ENCODE results near the gene ZNF584. TPM values are rescaled to one million over a fixed set of nuclear protein-coding genes. Genes with fewer than 3 reads are reported as not detected.
A peak's percentile ranks its signal among the peaks of the same experiment; 100 is the strongest.

ZNF584 gene
- polyA plus RNA-seq, 1 donor from 2014 or later = 29.6 TPM

DNA sequence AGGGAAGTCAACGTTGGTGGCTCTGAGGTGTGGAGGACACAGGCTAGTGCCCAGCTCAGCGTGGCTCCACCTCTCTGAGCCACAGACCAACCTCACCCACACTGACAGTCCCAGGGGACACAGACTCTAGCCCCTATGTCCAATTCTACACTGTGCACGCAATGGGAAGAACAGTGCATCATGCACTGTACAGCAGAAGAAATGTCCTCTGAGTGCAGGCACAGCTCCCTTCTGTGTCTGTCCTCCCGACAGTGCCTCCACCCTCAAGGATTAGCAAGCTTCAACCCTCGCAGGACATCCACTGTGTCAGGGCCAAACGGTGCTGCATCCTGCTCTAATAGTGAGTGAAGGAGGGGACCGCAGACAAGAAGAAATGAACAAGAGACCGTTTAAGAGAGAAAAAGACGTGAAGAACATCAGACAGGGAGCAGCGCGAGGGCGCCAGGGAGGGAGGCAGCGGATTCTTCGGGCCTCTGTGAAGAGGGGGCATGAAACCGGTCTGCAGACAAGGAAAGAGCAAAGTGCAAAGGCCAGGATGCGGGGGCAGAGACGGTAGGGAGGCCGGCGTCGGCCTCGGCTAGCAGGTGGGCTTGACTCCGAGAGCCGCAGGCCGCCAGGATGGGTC lies 28.3 kb upstream of the ZNF584 start:
- Histone ChIP-seq H2AFZ (ENCODE audit: low read depth, low read length) (peak overlapping the region; percentile 85), H3K36me3 (ENCODE audit: insufficient read depth, low read length) (no peaks in the 10 kb centered on the region), H4K20me1 (ENCODE audit: insufficient read depth) (no peaks in the 10 kb centered on the region), H3K27ac (ENCODE audit: low read length) (peak overlapping the region; percentile 93), H3K4me3 (ENCODE audit: low read length) (peak overlapping the region; percentile 78), H3K79me2 (replicated peaks; ENCODE audit: insufficient read depth, low read length) (no peaks in the 10 kb centered on the region), H3K9ac (ENCODE audit: low read length) (peak overlapping the region; percentile 89), H3K4me2 (ENCODE audit: low read length) (peak overlapping the region; percentile 95), H3K9me2 (ENCODE audit: insufficient read depth, low read length) (no peaks in the 10 kb centered on the region), H3K9me3 (ENCODE audit: low read length) (no peaks in the 10 kb centered on the region), H3K27me3 (ENCODE audit: insufficient read depth, low read depth, low read length) (no peaks in the 10 kb centered on the region), H3F3A (ENCODE audit: insufficient read depth, low read length, poor library complexity, severe bottlenecking) (no peaks in the 10 kb centered on the region)
- TF ChIP-seq TAF1 (IDR thresholded peaks at IDR 0.05; ENCODE audit: low read depth) (no peak), RAD21 (conservative IDR thresholded peaks at IDR 0.05) (peak; percentile 35)

DNA sequence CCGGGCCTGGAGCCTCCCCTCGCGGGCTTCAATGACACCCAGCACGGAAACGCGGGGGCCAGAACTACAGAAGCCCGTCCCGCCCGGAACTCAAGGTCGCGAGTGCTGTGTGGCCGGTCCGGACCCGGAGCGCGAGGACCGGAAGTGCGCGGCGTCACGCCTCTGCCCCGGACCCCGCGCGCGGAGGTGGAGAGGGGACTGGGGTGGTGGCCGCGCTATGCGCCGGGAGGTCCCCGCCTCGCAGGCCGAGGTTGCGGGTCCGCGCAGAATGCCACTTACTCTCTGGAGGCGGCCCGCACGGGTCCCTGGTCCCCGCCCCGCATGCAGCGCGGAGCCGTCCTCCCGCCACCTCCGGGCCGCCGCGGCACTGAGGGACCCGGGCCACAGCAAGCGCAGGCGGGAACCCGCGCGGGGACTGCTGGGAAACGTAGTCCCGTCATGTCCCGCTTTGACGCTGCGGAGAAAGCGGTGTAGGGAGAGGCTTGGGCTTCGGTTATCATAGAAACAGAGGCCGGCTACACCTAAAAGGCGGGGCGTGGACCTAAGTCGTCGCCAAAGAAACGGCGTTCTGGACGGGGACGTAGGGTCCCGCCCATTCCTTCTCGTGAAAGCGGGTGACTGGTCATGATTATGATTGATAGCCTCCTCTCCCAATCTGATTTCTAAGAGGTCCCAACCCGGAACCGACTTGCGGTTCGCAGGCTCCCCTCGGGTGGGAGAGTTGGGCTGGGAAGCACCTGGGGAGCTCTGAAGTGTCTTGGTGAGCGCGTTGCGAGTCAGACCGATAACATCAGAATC lies 27.6 kb upstream of the ZNF584 start, which contains the start of gene ZNF837:
Gene ZNF837 (minus strand): TSS at position 369 of the 798 bp plus-strand sequence. CDS start 11,698 bp downstream, outside the sequence.
- no peaks in the 10 kb centered on the region for H3K27me3 ChIP-seq (ENCODE audit: insufficient read depth, low read depth, low read length)
- no peaks in the 10 kb centered on the region for H3K36me3 ChIP-seq (ENCODE audit: insufficient read depth, low read length)
- H4K20me1 ChIP-seq (ENCODE audit: insufficient read depth) = no peaks in the 10 kb centered on the region
- H2AFZ ChIP-seq (ENCODE audit: low read depth, low read length) = peak within 1 kb of the TSS; percentile 85
- H3K4me3 ChIP-seq (ENCODE audit: low read length) = peak within 1 kb of the TSS; percentile 78
- peaks cover under 1% of the 10 kb centered on the region for H3F3A ChIP-seq (ENCODE audit: insufficient read depth, low read length, poor library complexity, severe bottlenecking)
- TF ChIP-seq RAD21 (conservative IDR thresholded peaks at IDR 0.05) (peak; percentile 34), EZH2 (IDR thresholded peaks at IDR 0.05; ENCODE audit: borderline replicate concordance, insufficient read depth, low read length, poor library complexity, severe bottlenecking) (no peak), SMC3 (conservative IDR thresholded peaks at IDR 0.05; ENCODE audit: poor library complexity) (peak; percentile 58), EP300 (conservative IDR thresholded peaks at IDR 0.05; ENCODE audit: poor library complexity, severe bottlenecking) (peak; percentile 73), TAF1 (IDR thresholded peaks at IDR 0.05; ENCODE audit: low read depth) (no peak), POLR2AphosphoS5 (IDR thresholded peaks at IDR 0.05) (peak; percentile 88), MXI1 (conservative IDR thresholded peaks at IDR 0.05; ENCODE audit: poor library complexity, severe bottlenecking) (peak; percentile 95)
- TF ChIP-seq, protein P1, sequence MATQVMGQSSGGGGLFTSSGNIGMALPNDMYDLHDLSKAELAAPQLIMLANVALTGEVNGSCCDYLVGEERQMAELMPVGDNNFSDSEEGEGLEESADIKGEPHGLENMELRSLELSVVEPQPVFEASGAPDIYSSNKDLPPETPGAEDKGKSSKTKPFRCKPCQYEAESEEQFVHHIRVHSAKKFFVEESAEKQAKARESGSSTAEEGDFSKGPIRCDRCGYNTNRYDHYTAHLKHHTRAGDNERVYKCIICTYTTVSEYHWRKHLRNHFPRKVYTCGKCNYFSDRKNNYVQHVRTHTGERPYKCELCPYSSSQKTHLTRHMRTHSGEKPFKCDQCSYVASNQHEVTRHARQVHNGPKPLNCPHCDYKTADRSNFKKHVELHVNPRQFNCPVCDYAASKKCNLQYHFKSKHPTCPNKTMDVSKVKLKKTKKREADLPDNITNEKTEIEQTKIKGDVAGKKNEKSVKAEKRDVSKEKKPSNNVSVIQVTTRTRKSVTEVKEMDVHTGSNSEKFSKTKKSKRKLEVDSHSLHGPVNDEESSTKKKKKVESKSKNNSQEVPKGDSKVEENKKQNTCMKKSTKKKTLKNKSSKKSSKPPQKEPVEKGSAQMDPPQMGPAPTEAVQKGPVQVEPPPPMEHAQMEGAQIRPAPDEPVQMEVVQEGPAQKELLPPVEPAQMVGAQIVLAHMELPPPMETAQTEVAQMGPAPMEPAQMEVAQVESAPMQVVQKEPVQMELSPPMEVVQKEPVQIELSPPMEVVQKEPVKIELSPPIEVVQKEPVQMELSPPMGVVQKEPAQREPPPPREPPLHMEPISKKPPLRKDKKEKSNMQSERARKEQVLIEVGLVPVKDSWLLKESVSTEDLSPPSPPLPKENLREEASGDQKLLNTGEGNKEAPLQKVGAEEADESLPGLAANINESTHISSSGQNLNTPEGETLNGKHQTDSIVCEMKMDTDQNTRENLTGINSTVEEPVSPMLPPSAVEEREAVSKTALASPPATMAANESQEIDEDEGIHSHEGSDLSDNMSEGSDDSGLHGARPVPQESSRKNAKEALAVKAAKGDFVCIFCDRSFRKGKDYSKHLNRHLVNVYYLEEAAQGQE (IDR thresholded peaks at IDR 0.05; ENCODE audit: borderline replicate concordance) = peak; percentile 62
- TF ChIP-seq, protein P2, sequence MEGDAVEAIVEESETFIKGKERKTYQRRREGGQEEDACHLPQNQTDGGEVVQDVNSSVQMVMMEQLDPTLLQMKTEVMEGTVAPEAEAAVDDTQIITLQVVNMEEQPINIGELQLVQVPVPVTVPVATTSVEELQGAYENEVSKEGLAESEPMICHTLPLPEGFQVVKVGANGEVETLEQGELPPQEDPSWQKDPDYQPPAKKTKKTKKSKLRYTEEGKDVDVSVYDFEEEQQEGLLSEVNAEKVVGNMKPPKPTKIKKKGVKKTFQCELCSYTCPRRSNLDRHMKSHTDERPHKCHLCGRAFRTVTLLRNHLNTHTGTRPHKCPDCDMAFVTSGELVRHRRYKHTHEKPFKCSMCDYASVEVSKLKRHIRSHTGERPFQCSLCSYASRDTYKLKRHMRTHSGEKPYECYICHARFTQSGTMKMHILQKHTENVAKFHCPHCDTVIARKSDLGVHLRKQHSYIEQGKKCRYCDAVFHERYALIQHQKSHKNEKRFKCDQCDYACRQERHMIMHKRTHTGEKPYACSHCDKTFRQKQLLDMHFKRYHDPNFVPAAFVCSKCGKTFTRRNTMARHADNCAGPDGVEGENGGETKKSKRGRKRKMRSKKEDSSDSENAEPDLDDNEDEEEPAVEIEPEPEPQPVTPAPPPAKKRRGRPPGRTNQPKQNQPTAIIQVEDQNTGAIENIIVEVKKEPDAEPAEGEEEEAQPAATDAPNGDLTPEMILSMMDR (IDR thresholded peaks at IDR 0.05; ENCODE audit: poor library complexity, severe bottlenecking) = peak; percentile 30
- peak within 1 kb of the TSS; percentile 89 for H3K9ac ChIP-seq (ENCODE audit: low read length)
- H3K9me3 ChIP-seq (ENCODE audit: low read length) = no peaks in the 10 kb centered on the region
- peak within 1 kb of the TSS; percentile 93 for H3K27ac ChIP-seq (ENCODE audit: low read length)
- H3K9me2 ChIP-seq (ENCODE audit: insufficient read depth, low read length) = no peaks in the 10 kb centered on the region
- H3K4me2 ChIP-seq (ENCODE audit: low read length) = peak within 1 kb of the TSS; percentile 95
- H3K79me2 ChIP-seq (replicated peaks; ENCODE audit: insufficient read depth, low read length) = no peaks in the 10 kb centered on the region

Data from neural cell (in vitro differentiated cells).